Fibroblast of skin of right quadriceps (primary cell): ENCODE results near the gene MKI67.
A peak's percentile ranks its signal among the peaks of the same experiment; 100 is the strongest.
"Not testable (repeated sequence)": the region's sequence is repeated elsewhere in the genome, so short reads cannot be mapped to it uniquely, and the experiment has no call there.

Experiments used
- DNase-seq: peaks from one replicate; pipeline ENCODE4 v3.0.0-alpha.2; 2013

Gene MKI67, protein sequence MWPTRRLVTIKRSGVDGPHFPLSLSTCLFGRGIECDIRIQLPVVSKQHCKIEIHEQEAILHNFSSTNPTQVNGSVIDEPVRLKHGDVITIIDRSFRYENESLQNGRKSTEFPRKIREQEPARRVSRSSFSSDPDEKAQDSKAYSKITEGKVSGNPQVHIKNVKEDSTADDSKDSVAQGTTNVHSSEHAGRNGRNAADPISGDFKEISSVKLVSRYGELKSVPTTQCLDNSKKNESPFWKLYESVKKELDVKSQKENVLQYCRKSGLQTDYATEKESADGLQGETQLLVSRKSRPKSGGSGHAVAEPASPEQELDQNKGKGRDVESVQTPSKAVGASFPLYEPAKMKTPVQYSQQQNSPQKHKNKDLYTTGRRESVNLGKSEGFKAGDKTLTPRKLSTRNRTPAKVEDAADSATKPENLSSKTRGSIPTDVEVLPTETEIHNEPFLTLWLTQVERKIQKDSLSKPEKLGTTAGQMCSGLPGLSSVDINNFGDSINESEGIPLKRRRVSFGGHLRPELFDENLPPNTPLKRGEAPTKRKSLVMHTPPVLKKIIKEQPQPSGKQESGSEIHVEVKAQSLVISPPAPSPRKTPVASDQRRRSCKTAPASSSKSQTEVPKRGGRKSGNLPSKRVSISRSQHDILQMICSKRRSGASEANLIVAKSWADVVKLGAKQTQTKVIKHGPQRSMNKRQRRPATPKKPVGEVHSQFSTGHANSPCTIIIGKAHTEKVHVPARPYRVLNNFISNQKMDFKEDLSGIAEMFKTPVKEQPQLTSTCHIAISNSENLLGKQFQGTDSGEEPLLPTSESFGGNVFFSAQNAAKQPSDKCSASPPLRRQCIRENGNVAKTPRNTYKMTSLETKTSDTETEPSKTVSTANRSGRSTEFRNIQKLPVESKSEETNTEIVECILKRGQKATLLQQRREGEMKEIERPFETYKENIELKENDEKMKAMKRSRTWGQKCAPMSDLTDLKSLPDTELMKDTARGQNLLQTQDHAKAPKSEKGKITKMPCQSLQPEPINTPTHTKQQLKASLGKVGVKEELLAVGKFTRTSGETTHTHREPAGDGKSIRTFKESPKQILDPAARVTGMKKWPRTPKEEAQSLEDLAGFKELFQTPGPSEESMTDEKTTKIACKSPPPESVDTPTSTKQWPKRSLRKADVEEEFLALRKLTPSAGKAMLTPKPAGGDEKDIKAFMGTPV (N-terminal part only)

DNA sequence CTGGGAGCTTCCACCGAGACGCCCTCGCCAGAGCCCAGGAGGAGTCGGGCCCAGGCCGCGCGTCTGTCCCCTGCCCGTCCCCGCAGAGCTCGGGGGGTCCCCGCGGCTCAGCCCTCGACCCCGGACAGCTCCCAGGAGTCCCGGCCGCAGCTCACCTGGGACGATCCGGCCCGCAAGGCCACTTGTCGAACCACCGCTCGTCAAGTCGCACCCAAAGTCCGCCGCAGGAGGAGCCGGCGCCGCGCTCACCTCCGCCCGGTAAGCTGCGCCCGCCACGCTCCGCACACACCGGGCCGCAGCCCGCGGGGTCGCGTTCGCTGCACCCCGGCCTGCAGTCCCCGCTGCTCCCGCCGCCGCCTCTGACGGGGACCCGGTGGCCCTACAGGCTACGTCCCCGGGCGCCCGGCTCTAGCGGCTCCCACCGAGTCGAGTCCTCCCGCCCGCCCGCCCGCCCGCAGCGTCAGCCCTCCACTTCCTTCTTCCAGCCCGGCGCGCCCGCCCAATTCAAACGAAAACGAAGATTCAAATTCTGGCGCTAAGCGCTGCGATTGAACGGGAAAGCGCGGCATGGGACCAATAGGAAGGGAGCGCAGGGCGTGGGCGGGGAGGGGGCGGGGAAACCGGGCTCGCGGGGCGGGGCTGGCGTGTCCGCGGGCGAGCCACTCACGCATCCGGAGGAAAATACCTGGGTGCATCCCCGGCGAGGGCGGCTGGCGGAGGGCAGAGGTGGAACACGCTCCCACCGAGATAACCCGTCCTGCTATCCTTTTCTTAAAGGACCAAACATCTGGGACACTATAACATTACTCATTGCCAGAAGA is at the start of gene MKI67:
Gene MKI67 (minus strand): TSS at position 480 of the 821 bp plus-strand sequence. CDS start 756 bp downstream, outside the sequence.
- peak; percentile 91 for DNase-seq

DNA sequence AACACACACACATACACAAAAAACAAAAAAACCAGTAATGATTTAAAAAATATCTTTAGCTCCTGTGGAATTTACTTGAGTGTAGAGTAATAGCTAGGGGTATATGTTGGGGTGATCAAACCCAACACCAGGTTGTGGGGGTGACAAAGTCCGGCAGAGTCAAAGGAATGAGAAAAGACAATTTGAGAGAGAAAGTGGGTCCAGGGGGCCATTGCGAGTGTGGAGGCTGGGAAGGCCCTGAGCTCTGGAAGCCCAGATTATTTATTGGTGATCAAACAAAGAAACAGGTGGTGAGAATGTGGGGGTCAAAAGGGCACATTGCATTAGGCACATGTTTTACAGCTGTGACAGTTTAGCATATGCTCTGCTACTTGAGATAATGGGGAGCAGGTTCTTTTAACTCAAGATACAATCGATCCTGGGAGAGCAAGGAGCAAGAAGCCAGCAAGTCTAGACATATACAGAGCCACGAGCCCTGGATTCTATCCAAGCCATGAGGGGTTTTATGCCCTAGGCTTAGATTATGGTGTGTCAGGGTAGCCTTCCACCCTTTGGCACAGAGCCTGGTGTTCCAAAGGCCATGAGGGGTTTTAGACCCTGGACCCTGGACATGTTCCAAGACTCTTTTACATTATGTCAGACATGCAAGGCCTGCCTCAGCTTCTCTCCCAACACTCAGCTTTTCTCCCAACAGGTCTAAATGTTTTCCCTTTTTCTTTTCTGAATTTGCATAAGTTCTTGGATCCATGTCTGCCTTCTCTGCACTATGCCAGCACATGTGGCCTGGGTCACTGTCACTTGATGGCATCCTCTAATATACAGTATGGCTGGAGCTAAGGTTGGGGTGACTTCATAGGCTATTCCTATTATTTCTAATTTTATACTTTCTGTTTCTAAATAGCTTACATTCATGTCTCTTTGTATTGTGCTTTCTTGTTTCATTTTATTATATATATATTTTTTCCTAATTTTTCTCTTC is 48.6 kb upstream of the MKI67 start:
- no peak for DNase-seq

DNA sequence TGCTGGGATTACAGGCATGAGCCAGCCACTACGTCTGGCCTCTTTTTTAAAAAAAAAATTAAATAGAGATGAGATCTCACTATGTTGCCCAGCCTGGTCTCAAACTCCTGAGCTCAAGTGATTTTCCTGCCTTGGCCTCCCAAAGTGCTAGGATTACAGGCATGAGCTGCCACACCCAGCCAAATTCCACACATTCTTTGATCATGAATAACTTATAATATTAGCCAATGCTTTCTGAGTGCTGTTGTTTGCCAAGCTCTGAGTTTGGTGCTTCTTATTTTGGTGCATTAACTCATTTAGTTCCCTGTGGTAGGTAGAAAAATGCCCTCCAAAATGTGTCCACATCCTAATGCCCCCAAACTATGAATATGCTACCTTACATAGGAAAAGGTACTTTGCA is 47.2 kb upstream of the MKI67 start:
- peak; percentile 18 for DNase-seq

DNA sequence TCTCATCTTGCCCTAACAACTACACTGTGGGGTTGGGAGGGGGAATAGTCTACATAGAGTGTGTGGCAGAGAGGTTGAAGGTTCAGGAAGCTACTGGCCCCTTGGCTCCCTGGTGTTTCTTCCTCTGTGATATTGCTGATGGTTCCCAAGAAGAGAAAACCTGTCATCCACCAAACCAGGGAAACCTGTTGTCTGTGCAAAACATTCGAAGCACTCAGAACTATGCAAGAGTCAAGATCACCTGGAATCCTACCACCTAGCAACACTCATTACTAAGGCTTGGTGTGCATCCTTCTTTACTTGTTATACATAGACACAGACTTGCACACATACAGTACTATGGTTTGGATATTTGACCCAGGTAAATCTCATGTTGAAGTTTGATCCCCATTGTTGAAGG is 46.5 kb upstream of the MKI67 start:
- no peak for DNase-seq

DNA sequence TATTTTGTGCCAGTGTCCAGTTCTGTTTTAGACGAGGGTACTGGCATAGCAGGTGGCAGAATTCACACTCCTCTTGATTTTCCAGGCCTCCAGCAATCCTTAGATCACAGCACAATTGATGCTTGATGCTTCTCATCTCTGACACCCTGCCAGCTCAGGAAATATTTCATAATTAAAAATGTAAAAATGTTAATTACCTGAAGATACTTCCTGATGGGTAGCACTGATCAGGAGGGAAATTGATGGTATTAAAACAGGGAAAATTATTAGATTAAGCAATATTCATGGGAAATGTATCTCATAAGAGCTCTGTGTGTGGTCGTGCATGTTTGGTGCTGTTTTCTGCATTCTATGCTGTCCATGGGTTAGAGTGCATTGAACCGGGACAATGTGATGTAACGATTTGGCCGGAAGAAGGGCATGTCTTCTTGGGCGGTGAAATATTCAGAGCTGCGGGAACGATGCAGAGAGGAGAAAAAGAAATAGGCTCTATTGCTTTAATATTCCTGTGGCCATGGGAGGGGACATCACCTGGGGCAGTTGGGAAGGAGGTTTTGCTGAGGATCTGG is 43.7 kb upstream of the MKI67 start:
- no peak for DNase-seq

DNA sequence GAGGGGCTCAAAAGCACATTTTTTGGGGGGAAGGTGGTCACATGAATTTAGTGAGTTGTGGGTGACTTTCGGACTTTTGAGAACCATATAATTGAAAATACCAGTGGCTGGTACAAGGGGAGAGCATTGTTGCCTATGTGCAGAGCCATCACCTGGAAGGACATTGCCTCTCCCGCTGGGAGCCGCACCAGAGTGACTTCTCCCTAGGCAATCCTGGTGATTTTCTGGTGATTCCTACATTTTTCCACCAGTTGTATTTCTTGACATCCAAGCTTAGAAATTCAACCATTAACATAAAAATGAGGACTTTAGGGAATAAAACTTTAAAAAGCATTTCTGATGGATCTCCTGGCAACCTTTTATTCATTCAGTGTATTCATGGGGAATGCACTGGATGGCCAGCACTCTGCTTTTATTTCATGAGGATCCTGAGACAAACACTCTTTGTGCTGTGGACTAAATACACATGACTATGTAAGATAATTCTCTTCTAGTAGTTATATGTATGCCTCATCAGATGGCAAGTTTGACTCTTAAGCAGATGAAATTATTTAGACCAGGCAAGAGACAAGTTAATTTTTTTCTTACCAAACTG is 41.8 kb upstream of the MKI67 start:
- no peak for DNase-seq

DNA sequence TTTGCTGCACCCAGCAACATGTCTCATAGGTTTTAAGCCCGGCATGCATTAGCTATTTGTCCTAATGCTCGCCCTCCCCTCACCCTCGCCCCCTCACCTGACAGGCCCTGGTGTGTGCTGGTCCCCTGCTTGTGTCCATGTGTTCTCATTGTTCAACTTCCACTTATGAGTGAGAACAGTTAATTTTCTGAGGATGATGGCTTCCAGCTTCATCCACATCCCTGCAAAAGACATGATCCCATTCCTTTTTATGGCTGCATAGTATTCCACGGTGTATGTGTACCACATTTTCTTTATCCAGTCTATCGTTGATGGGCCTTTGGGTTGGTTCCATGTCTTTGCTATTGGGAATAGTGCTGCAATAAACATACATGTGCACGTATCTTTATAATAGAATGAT is 40.9 kb upstream of the MKI67 start:
- not testable (repeated sequence) for DNase-seq

DNA sequence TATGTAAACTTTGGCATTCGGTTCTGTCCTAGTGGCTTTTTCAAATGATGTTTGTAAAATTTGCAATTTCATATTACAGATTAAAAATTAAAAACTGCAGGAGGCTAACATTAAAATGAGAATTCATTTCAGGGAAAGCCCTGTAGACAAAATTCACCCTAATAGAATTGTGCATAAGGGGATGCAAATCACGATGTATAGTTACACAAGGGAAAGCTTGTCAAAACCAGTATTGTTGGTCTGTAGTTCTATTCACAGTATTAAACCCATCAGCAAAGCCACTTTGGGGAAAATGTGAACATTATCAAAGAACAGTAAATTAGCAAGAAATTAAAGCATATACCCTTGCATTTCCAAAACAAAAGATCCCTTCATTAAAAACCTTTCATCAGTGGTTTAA is 39.9 kb upstream of the MKI67 start:
- no peak for DNase-seq

DNA sequence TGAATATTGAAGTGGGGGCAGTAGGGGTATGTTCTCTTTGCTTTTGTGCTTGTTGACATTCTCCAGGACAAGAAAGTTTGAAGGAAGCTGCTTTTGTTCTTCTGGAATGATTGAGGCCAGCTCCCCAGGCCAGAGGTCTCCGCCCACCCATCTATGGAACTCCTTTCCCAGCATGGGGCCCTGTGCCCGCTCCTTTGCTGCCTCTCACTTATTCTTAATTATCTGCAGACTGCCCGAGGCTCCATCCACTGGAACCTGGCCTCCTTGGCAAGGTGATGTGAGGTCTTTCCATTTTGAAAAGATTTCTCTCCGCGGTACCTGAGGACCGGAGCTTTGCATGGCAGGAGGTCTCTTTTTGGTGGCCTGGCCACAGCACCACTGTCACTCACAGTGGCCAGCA is 39.3 kb upstream of the MKI67 start:
- DNase-seq = no peak

DNA sequence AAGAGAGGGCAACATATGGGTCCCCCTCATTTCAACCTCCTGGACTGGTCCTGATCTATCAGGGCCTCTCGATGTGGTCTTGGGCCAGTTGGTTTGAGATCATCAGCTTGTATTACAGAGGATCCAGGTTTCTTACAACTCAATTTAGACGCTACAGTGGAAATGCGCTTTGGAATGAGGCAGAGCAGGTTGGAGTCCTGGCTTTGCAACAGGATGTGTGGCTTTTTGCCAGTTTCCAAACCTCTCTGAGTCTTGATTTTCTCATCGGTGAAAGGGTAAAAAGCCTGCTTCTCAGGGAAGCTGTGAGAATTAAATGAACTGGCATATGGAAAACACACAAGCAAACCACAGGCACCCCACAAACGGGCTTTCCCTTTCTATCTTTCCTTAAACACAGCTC is 37.5 kb upstream of the MKI67 start:
- DNase-seq = no peak

DNA sequence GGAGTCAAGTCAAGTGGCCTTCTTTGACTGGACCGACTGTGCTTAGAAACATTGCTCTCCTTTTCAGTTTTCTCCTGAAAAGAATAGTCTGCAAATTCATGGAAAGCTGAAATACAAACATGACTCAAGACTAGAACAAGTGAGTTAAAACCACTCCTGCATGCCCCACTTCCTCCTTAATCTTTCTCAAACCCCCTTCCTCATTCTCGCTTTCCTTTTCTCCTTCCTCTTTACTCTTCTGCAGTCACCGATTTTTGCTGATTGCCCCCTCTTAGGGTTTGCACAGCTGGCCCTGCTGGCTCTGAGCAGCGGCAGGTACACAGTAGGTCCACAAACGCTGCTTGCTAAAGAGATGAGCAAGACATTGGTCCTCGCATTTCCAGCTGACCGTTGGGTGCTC is 34.8 kb upstream of the MKI67 start:
- DNase-seq = no peak

DNA sequence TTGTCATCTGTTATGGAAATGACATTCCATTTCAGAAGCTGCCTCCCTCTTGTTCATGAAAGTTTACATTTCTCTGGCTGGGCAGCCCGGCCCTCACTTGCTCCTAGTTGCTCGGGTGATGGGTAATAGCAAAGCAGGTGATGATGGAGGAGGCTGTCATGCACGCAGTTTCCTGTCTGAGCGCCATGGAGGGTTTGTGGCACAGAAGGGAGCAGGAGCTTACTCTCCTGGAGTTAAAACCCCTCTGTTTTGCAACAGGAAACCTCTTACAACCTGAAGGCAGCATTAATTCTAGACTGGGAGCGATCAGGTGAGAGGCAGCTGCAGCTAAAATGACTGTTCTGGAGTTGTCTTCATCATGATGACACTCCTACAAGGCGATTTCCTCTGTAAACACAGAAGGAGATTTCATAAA is 34.1 kb upstream of the MKI67 start:
- DNase-seq = no peak

DNA sequence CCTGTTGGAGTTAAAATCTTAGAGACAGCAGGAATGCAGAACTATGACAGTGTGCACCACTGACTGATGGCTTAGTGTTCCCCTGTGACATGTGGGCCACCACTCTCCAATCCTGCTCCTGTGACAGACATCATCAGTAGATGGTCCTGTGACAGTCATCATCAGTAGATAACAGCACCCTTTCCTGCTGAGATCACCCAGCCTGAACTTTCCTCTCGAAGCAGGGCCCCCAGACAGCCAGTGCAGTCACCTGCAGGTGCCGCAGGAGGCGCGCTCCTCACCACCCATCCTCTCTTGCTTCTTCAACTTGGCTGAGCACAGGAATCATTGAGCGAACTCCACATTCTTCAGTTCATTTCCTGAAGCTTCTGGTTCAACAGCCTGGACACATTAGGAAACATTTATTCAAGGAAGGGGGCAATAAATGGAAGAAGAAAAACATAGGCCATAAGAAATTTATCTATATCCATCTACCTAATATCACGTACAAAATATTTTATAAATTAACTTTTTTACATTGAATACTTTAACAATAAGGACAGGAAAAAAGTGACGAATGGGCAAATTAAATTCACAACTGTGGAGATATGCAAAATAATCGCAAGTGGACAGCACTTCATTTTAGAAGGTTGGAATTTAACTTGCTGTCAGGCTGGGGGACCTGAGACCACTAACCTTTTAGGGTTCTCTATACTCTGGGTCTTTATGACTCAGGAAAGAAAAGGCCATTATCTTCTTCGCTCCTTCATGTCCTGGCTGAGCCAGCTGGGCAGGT is 32.0 kb upstream of the MKI67 start:
- no peak for DNase-seq

DNA sequence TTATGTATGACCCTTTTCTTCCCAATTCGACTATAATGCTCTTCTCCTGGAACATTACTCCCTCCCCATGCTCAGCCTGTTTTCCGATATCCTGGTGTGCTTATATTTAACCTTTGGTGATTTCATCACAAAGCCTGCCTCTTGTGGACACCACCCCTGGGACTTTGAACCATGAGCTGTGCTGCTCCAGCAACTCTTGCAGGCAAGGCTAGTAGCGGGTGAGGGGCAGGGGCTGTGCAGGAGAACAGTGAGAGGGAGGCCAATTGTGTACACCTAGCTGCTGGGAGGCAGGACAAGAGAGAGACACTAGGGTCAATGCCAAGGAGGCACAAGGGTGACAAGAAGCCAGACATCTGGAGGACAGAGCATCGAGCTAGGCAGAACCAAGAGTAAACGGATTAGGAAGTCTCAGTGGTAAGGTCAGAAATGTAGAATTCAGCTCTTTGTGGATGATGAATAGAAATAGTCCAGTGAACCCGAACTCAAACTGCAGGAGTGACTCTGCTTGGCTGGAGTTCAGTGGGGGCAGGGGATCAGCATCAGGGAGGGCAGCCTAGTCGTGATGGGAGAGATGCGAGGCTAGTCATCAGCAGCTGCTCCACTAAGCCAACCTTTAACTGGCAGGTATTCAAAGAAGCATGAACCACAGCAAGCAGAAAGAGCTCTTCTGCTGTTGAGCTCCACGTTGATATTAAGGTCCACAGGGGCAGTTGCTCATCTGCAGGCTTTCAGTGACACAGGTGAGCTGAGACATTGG is 31.0 kb upstream of the MKI67 start:
- DNase-seq = no peak

DNA sequence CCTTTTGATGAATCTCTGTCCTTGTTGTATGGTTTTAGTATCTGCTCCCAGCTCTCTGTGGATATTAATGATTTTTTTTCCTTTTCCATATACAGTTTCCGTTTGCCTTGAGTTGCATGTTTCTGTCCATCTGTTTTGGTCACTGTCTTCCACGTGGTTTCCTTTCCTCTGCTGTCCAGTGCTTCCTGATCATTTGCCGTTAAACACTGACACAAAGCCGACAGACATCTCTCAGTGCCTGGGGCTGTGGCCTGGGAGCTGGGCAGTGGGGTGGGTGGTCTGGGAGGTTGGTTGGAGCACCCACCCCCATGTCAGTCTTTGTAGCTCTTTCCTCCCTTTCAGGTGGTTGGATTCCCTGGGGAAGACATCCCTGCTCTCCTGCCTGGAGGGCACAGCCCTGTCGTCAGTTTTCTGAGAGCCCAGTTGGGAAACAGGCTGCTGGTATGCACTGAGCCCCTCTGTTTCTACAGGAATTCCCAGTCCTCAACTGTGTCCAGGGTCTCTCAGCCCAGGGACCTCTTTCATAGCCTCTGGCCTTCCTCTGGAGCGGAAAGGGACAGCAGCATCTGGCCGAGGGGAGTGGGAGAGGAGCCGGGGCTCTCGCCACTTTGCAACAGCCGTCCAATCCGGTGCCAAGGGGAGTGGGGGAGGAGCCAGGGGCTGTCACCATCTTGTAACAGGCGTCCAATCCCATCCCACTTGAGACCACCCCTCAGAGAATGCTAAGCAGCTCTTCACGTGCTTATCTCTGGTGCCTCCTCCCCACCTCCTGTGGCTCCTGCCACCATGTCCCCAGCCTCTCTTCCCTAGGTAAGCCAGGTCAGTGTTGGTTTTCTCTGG is 26.7 kb upstream of the MKI67 start:
- DNase-seq = no peak

DNA sequence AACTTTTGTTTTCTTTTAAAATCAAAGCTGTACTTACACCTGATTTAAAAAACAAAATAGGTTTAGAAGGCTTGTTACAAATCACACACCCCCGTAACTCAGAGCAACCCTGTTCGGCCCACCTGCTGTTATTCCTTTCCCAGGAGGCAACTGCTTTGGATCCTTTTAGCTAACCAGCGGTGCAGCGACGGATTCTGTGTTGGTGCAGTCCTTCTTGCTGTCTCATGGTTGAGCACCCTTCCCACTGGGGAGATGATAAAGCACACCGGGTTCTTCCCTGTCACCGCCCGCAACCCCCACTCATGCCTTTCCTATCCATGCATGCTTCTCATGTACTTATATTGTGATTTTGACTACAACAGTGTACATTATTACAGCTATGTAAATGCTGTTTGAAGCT is 24.8 kb upstream of the MKI67 start:
- DNase-seq = no peak

DNA sequence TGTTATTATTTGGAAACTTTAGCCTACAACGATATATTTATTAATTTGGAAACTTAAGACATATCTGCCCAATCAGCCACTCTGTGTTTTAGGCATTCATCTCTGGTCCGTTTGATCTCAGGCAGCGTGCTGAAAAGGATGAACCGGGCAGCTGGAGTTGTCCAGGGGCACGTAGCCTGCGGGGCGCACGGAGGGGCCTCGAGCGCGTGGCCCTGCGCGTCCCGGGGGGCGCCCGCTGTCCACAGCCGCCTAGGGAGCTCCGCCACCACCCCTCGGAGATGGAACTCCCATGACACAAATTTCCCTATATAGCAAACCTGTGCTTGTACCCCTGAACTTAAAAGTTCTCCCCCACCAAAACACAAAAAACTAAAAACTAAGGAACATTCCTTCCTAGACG is 24.3 kb upstream of the MKI67 start:
- DNase-seq = no peak

DNA sequence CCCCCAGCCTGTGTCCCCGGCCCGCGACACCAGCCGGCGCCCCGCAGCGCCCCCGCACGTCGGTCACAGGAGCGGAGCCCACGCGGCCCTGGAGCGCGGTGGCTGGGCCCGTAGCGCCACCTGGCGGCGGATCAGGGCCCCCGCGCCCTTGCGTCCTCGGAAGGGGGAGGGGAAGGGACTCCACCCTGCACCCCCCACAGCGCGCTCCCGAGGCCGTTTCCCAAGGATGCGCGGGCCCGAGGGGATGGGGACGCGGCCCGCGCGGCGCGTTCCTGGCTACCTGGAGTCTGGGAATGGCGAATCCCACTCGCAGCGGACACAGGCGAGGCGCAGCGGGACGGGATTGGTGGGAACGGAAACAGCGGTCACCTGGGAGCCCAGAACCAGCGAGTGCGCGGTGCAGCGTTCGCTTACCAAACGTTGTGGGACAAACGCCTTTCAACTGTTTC is 23.8 kb upstream of the MKI67 start:
- DNase-seq = peak; percentile 63
